IPS-20b (cell line): Measurements from ENCODE around the gene FAM107B.

Experiments used
- H3K27ac ChIP-seq: one replicate; pipeline ENCODE4 v1.5.1; 2013; ENCODE audit warnings: low read length
- H3K27me3 ChIP-seq: 2 replicates; pipeline ENCODE4 v1.6.1; 2013; ENCODE audit warnings: mild to moderate bottlenecking, low read length, inconsistent platforms; ENCODE audit not compliant: insufficient read depth
- H3K36me3 ChIP-seq: 2 replicates; pipeline ENCODE4 v1.6.1; 2013; ENCODE audit warnings: low read depth, mild to moderate bottlenecking, inconsistent platforms, low read length, moderate library complexity; ENCODE audit not compliant: insufficient read depth
- H3K4me1 ChIP-seq: 2 replicates; pipeline ENCODE4 v1.6.1; 2013; ENCODE audit warnings: mild to moderate bottlenecking, control low read depth, inconsistent platforms, low read length, moderate library complexity; ENCODE audit not compliant: insufficient read depth
- H3K4me3 ChIP-seq: 2 replicates; pipeline ENCODE4 v1.5.1; 2013; ENCODE audit warnings: mild to moderate bottlenecking, low read length, inconsistent platforms
- H3K9ac ChIP-seq: 2 replicates; pipeline ENCODE4 v1.6.1; 2013; ENCODE audit warnings: low read depth, mild to moderate bottlenecking, inconsistent platforms, low read length, moderate library complexity
- H3K9me3 ChIP-seq: 2 replicates; pipeline ENCODE4 v1.6.1; 2013; ENCODE audit warnings: mild to moderate bottlenecking, low read depth, low read length, inconsistent platforms; ENCODE audit not compliant: insufficient read depth

The FAM107B gene

DNA sequence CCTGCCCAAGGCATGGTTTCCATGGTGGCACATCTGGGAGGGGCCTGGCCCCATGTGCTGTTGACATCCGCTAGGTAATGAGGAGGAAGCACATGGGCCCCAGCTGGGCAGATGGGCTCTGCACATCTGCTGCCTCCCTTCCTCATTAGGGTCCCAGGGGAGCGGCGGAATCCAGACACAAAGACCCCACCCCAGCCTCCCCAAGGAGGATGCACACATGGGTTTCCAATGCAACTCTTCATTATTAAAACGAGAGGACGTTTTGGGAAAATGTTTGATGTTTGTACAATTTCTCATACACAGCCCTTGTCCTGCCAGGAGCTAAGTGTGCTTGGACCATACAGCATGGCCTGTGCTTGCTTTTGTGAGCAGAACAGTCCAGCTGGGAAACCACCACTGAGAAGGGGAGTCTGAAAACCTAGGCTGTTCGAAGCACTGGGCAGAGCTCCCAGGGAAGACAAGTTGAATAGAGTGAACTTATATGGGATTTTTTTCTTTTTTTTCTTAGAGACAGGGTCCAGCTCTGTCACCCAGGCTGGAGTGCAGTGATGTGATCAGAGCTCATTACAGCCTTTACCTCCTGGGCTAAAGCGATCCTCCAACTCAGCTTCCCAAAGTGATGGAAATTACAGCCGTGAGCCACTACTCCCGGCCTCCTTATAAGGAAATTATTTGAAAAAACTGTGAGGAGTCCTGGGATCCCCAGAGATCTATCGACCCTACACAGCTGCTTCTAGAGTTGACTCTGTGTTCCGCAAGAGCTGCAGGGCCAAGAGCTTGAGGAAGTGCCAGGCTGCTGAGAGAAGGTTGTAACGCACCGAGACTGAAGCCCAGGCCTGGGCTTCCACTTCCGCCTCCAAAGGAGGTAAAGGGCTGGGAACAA, 23.4 kb downstream of the FAM107B start:
- Histone ChIP-seq H3K9me3 (no peaks in the 10 kb centered on the region), H3K27ac (no peak overlapping the region), H3K9ac (no peak overlapping the region), H3K36me3 (no peaks in the 10 kb centered on the region), H3K27me3 (no peaks in the 10 kb centered on the region), H3K4me1 (no peaks in the 10 kb centered on the region), H3K4me3 (no peak overlapping the region)

DNA sequence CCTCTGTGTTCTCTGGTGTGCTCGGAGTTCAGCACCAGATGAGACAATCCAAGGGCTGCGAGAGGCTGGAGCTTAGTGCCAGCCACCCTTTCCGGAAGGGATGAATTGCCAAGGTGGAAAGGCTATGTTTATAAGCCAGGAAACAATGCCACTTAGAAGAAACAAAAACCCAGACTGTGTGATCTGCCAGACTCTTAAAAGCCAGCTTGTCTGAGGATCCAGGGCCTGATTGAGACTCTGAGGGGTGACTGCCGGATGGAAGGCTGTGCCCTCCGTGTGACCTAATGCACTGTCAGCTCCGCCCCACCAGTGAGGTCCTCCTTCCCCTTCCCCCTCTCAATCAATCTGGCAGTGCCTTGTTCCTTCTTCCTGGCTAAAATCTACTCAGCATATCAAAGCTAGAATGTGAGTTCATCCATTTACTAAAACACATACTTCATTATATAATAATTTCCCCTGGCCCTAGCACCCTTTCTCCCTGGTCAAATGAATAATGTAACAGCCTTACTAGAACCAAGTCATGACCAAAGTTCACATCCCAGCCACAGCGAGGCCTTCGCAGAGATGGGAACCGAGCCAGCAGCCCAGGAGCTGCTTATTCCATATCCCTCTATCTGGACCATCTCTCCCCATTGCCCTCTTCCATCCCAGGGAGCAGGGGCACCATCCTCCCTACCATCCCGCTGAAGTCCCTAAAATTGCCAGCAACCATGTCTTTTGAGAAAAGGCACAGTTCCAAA, 25.5 kb downstream of the FAM107B start:
- H3K9me3 ChIP-seq, result no peaks in the 10 kb centered on the region
- H3K36me3 ChIP-seq, result no peaks in the 10 kb centered on the region
- H3K9ac ChIP-seq, result no peak overlapping the region
- H3K27ac ChIP-seq, result no peak overlapping the region
- H3K4me3 ChIP-seq, result no peak overlapping the region
- no peaks in the 10 kb centered on the region for H3K4me1 ChIP-seq
- no peaks in the 10 kb centered on the region for H3K27me3 ChIP-seq

DNA sequence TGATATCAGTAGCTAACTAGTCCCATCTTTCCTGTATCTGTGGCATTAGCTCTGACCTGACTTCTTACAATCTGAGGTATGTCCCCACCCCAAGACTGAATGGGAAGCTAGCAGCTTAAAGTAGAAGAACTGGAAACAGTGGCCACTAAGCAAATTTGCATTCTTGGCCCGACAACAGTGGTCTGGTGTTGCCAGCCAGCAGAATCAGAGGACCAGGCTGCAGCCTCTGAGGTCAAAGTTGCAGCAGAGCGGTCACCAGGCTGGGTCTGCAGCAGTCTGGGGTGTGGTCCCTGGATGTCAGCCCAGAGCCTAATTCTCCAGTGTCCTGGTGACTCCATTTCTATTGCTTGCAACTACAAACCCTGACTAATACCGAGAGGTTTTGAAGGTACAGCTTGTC, 26.3 kb downstream of the FAM107B start:
- no peaks in the 10 kb centered on the region for H3K27me3 ChIP-seq
- H3K27ac ChIP-seq, result no peak overlapping the region
- no peaks in the 10 kb centered on the region for H3K9me3 ChIP-seq
- no peak overlapping the region for H3K9ac ChIP-seq
- no peak overlapping the region for H3K4me3 ChIP-seq
- H3K4me1 ChIP-seq, result no peaks in the 10 kb centered on the region
- H3K36me3 ChIP-seq, result no peaks in the 10 kb centered on the region

DNA sequence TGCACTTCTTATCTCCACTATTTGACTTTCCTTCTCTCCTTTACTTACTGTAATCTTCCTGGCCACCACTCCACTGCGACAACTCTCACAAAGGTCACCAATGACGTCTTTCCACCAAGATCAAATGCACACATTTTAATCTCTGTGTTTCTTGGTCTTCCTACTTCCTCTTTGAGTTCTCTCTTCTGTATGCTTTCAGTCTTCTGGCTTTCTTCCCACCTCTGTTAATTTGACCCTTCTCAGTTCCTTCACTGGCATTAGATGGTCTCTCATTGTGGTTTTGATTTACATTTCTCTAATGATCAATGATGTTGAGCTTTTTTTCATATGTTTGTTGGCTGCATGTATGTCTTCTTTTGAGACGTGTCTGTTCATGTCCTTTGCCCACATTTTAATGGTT, 31.9 kb downstream of the FAM107B start:
- no peaks in the 10 kb centered on the region for H3K4me1 ChIP-seq
- no peak overlapping the region for H3K27ac ChIP-seq

DNA sequence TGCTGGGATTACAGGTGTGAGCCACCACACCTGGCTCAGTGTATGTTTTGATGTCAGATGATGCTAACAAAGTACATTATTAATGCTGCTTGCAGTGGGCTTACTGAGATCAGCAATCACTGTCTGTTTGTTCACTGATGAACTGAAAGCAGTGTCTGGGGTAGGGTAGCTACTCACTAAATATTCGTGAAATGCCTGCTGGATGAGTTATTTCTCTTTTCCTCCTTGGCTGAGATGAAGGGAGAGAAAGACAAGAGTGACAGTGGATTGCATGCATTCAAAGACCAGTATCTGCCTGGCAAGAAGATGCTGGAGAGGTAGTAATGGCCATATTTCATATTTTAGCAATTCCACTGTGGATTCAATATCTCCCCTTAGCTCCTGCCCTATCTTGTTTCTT, 32.3 kb downstream of the FAM107B start:
- no peak overlapping the region for H3K4me3 ChIP-seq
- no peaks in the 10 kb centered on the region for H3K27me3 ChIP-seq
- no peaks in the 10 kb centered on the region for H3K4me1 ChIP-seq
- H3K9ac ChIP-seq, result no peak overlapping the region
- no peaks in the 10 kb centered on the region for H3K9me3 ChIP-seq
- no peak overlapping the region for H3K27ac ChIP-seq
- no peaks in the 10 kb centered on the region for H3K36me3 ChIP-seq

More for the DNA sequence above, 31.9 kb downstream of the FAM107B start:
- Histone ChIP-seq H3K9ac (no peak overlapping the region), H3K36me3 (no peaks in the 10 kb centered on the region), H3K4me3 (no peak overlapping the region), H3K27me3 (no peaks in the 10 kb centered on the region), H3K9me3 (no peaks in the 10 kb centered on the region)

DNA sequence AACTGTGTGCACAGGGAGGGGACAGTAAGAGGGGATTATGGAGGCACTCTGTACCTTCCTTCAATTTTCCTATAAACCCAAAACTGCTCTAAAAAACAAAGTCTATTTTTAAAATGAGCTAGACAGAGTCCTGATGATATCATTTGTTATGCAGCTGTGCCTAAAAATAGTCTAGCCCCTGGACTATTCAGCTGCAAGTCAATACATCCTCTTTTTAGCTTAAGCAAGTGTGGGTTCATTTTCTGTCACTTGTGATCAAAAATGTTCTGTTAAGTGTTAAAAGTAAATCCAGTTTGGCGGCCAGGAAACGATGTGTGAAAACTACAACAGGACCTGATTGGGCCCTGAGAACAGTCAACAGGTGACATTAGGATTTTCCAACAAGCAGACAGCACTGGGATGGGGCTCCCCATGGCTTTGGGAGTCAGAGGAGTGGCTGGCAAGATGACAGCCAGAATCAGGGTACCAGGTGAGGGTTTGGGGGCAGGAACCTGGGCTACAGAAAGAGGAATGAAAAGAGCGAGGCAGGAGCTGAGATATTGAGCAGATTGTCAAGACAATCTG, 33.9 kb downstream of the FAM107B start:
- Histone ChIP-seq H3K4me1 (no peaks in the 10 kb centered on the region), H3K9me3 (no peaks in the 10 kb centered on the region), H3K36me3 (no peaks in the 10 kb centered on the region), H3K4me3 (no peak overlapping the region), H3K27ac (no peak overlapping the region), H3K27me3 (no peaks in the 10 kb centered on the region), H3K9ac (no peak overlapping the region)

DNA sequence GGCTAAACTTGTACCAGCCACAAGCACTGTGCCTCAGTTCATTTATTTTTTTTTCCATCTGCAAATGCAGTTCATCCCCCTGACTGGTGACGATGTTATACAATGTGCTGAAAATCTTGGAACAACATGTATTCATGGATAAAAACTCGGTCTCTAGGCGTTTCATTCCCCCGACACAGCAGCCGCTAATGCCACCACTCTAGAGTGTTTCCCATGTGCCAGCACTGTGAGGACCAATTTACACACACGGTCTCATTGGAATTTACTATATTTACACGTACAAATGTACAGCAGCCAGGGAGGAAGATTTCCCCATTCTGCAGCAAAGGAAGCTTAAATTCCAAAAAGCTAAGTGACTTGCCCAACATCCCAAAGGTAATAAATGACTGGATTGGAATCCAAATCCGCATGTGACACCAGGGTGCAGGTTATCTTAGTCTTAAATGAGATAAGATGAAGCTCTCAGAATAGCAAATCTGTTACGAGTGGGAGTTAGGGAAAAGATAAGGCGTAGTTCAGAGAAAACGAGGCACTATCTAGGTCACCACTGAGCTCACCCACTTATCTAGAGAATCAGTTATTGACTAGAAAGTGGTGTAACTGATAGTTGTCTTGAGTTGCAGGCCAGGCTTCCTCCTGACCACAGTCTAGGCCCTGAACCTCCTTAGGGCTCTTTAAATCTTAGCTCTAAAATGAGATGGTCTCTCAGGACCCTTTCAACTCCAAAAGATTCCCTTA, 36.7 kb downstream of the FAM107B start:
- H3K36me3 ChIP-seq, result no peaks in the 10 kb centered on the region
- H3K9me3 ChIP-seq, result no peaks in the 10 kb centered on the region
- no peak overlapping the region for H3K27ac ChIP-seq
- H3K27me3 ChIP-seq, result no peaks in the 10 kb centered on the region
- H3K4me1 ChIP-seq, result no peaks in the 10 kb centered on the region
- H3K4me3 ChIP-seq, result no peak overlapping the region
- no peak overlapping the region for H3K9ac ChIP-seq

DNA sequence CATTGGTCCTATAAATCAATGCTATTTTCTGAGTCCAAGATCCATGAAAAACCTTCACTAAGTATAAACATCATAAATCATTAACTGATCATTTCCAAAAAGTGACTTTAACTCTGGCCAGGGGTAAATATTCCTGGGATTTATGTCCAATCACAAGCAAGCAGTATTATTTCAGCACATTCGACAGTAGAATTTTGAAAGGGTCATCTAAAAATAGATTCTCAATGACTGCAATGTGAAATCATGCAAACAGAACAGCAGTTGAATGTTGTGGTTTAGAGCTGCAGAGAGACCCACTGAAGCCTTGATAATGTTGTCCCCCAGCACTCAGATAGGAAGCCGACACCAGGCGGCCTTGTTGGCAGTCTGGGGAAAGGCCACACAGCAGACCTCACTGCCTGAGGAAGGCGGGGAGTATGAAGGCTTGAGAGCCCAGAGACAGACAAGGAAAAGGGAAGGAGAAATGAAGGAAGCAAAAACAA, 38.1 kb downstream of the FAM107B start:
- Histone ChIP-seq H3K9ac (no peak overlapping the region), H3K4me3 (no peak overlapping the region), H3K9me3 (no peaks in the 10 kb centered on the region)

DNA sequence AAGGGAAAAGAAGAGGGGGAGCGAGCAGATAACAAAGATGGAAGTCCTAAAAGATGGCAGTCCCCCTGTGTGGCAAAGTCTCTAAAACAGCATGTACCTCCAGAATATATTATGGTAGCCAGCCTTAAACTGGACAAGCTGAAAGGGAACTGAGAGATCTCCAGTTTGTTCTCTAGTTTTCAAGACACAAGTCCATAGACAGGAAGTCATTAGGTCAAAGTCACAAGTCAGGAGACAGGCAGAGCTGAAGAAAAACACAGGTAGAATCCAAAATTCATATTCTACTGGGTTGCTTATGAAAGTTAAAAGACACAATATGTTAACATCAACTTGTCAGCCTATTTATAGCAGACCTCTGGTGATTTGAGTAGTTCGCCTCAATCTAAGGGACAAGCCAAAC, 38.7 kb downstream of the FAM107B start:
- H3K27me3 ChIP-seq, result no peaks in the 10 kb centered on the region
- no peaks in the 10 kb centered on the region for H3K36me3 ChIP-seq
- no peak overlapping the region for H3K9ac ChIP-seq
- no peak overlapping the region for H3K27ac ChIP-seq
- H3K9me3 ChIP-seq, result no peaks in the 10 kb centered on the region
- H3K4me3 ChIP-seq, result no peak overlapping the region
- H3K4me1 ChIP-seq, result no peaks in the 10 kb centered on the region

More for the DNA sequence above, 38.1 kb downstream of the FAM107B start:
- Histone ChIP-seq H3K27ac (no peak overlapping the region), H3K36me3 (no peaks in the 10 kb centered on the region), H3K4me1 (no peaks in the 10 kb centered on the region), H3K27me3 (no peaks in the 10 kb centered on the region)

DNA sequence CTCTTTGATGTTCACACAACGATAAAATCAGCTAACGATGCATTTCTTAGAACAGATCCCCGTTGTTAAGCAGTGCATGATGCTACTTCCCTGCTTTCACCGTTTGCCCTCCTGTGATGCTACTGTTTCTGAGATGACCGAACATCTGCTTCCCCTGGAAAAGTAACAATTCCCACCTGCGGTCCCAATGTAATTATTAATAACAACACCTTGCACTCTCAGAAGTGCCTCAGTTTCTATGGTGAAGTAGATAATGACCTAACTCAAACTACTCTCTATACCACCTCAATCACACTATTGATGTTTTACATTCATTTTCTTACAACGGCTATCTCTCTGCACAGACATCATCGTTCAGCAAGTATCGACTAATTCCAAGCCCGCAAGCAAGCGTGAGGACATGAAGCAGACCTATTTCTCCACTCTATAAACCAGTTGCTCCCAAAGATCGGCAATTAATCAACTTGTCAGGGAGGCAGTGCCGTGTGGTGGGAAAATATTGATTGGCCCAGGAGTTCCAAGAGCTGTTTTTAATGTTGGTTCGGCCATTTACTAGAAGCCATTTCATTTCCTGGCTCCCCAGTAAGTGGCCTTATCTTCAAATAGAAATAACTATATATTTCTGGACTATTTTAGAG, 42.7 kb downstream of the FAM107B start:
- H3K9ac ChIP-seq, result no peak overlapping the region
- H3K27ac ChIP-seq, result no peak overlapping the region
- peaks cover 4% of the 10 kb centered on the region; the same call in 1 of the 2 replicates for H3K9me3 ChIP-seq
- H3K4me3 ChIP-seq, result no peak overlapping the region
- H3K27me3 ChIP-seq, result no peaks in the 10 kb centered on the region
- no peaks in the 10 kb centered on the region for H3K4me1 ChIP-seq
- no peaks in the 10 kb centered on the region for H3K36me3 ChIP-seq

DNA sequence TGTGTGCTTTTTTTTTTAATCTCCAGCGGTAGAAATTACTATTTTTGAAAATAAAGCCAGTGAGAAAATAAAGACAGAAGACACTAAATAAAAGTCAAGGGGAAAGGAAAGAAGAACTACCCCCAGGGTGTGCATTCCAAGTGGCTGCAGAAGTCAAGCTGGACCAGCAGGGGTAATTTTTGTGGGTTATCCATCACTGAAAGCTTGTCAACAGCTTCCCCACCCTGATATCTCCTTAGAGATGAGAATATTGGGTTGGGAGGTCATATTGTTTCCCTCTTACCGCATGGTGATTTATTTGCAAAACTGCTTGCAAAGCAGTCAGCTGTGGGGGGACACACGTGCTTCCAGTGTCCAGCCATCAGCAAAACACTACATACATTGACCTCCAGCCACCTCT, 46.4 kb downstream of the FAM107B start:
- no peaks in the 10 kb centered on the region for H3K4me1 ChIP-seq
- H3K9me3 ChIP-seq, result peaks cover 6% of the 10 kb centered on the region; the same call in 1 of the 2 replicates
- H3K9ac ChIP-seq, result no peak overlapping the region
- H3K27ac ChIP-seq, result no peak overlapping the region
- no peaks in the 10 kb centered on the region for H3K36me3 ChIP-seq
- no peaks in the 10 kb centered on the region for H3K27me3 ChIP-seq
- no peak overlapping the region for H3K4me3 ChIP-seq
